Kidney epithelial cell (primary cell): Measurements from ENCODE around the gene VSIR. TPM values are rescaled to one million over a fixed set of nuclear protein-coding genes. Genes with fewer than 3 reads are reported as not detected.
A peak's percentile ranks its signal among the peaks of the same experiment; 100 is the strongest.

ENCODE experiments used
- DNase-seq: peaks from one replicate; pipeline ENCODE4 v3.0.0-alpha.2; 2010; ENCODE audit warnings: low read depth
- H3K27me3 ChIP-seq: 2 replicates; pipeline ENCODE4 v1.6.0; 2011; ENCODE audit warnings: low read length; ENCODE audit not compliant: control insufficient read depth, insufficient read depth
- H3K36me3 ChIP-seq: 2 replicates; pipeline ENCODE4 v1.5.1; 2011; ENCODE audit warnings: low read length; ENCODE audit not compliant: control insufficient read depth, insufficient read depth
- H3K4me3 ChIP-seq: 2 replicates; pipeline ENCODE4 v1.5.1; 2011; ENCODE audit warnings: low read depth, mild to moderate bottlenecking, control low read depth, low read length
- CTCF ChIP-seq: IDR thresholded peaks from 2 replicates; pipeline ENCODE4 v1.5.1; 2011; ENCODE audit warnings: mild to moderate bottlenecking, moderate library complexity, low read length, control low read depth, inconsistent platforms; ENCODE audit not compliant: insufficient read depth, poor library complexity, severe bottlenecking
- total RNA-seq: library from RNA; depleted of rRNA; stranded (reverse); fragments of >200 nt; gene quantifications from 2 replicates; pipeline ENCODE4 v1.2.3, GENCODE V29; 2015

VSIR gene
- total RNA-seq, 1 donor from 2014 or later = 1.1 TPM

- no peak for TF ChIP-seq CTCF
- no peaks in the 10 kb centered on the region for H3K36me3 ChIP-seq
- no peaks in the 10 kb centered on the region for H3K27me3 ChIP-seq
- peak; percentile 90 for DNase-seq
- no peak overlapping the region for H3K4me3 ChIP-seq
These were observed 6.5 kb downstream of the VSIR start for GRCh38 chr10:71766717-71767419.

GRCh38 chr10:71765906-71766716 lies 7.2 kb downstream of the VSIR start:
- TF ChIP-seq CTCF = no peak
- no peak for DNase-seq
- Histone ChIP-seq H3K36me3 (no peaks in the 10 kb centered on the region), H3K4me3 (no peak overlapping the region), H3K27me3 (no peaks in the 10 kb centered on the region)

GRCh38 chr10:71765176-71765904 lies 8.0 kb downstream of the VSIR start:
- Histone ChIP-seq H3K4me3 (no peak overlapping the region), H3K27me3 (no peaks in the 10 kb centered on the region), H3K36me3 (no peaks in the 10 kb centered on the region)
- TF ChIP-seq CTCF = no peak
- no peak for DNase-seq

GRCh38 chr10:71763352-71764127 lies 9.8 kb downstream of the VSIR start:
- Histone ChIP-seq H3K27me3 (no peaks in the 10 kb centered on the region), H3K36me3 (no peaks in the 10 kb centered on the region), H3K4me3 (no peak overlapping the region)
- no peak for DNase-seq
- no peak for TF ChIP-seq CTCF

GRCh38 chr10:71762324-71762723 lies 11.0 kb downstream of the VSIR start:
- Histone ChIP-seq H3K27me3 (no peaks in the 10 kb centered on the region), H3K4me3 (no peak overlapping the region), H3K36me3 (no peaks in the 10 kb centered on the region)
- TF ChIP-seq CTCF = no peak
- no peak for DNase-seq
